PFSK-1 (cell line): ENCODE data around the gene TMEM132D.

Experiments used
- FOXP2 ChIP-seq: optimal IDR thresholded peaks from 2 replicates; pipeline ENCODE3; 2011; ENCODE audit warnings: borderline replicate concordance, control low read depth, inconsistent platforms; ENCODE audit not compliant: insufficient read depth; ENCODE audit errors: extremely low read length, extremely low read depth
- POLR2AphosphoS5 ChIP-seq: IDR thresholded peaks from 2 replicates; pipeline ENCODE4 v1.6.1; 2012; ENCODE audit warnings: low read depth, mild to moderate bottlenecking, control low read depth, low read length, moderate library complexity
- SIN3A ChIP-seq: IDR thresholded peaks from 2 replicates; pipeline ENCODE4 v1.6.1; 2012; ENCODE audit warnings: mild to moderate bottlenecking, low read length, moderate library complexity, borderline replicate concordance; ENCODE audit not compliant: insufficient read depth
- TAF1 ChIP-seq: IDR thresholded peaks from 2 replicates; pipeline ENCODE4 v1.6.1; 2012; ENCODE audit warnings: low read length, control low read depth, borderline replicate concordance; ENCODE audit not compliant: insufficient read depth
- TF ChIP-seq, protein P1 (sequence below), 2 experiments: IDR thresholded peaks; 2 replicates each; pipeline versions ENCODE4 v1.6.1 to v1.8.0; 2011 to 2012; ENCODE audit warnings: low read depth in 2 of 2, low read length in 2 of 2, control low read depth in 1 of 2, inconsistent platforms in 1 of 2, mild to moderate bottlenecking in 1 of 2, moderate library complexity in 1 of 2; ENCODE audit not compliant: insufficient read depth in 1 of 2

The TMEM132D gene

DNA sequence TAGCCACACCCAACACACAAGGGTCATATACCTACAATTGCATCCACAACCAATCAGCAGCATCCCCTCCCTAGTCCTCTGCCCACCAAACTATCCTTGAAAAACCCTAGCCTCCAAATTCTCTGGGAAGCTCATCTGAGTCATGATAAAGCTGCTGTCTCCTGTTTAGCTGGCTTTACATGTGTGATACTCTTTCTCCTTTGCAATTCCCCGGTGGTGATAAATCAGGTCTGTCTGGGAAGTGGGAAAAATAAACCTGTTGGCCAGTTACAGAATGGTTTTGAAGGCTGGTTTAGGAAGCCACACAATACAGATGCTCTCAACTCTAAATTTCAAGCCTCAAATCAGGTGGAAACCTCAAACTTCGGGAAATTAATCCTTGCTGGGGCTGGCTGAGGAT, 41.9 kb downstream of the TMEM132D start:
- TF ChIP-seq TAF1 (no peak), SIN3A (no peak), FOXP2 (no peak), POLR2AphosphoS5 (no peak)
- TF ChIP-seq, protein P1, sequence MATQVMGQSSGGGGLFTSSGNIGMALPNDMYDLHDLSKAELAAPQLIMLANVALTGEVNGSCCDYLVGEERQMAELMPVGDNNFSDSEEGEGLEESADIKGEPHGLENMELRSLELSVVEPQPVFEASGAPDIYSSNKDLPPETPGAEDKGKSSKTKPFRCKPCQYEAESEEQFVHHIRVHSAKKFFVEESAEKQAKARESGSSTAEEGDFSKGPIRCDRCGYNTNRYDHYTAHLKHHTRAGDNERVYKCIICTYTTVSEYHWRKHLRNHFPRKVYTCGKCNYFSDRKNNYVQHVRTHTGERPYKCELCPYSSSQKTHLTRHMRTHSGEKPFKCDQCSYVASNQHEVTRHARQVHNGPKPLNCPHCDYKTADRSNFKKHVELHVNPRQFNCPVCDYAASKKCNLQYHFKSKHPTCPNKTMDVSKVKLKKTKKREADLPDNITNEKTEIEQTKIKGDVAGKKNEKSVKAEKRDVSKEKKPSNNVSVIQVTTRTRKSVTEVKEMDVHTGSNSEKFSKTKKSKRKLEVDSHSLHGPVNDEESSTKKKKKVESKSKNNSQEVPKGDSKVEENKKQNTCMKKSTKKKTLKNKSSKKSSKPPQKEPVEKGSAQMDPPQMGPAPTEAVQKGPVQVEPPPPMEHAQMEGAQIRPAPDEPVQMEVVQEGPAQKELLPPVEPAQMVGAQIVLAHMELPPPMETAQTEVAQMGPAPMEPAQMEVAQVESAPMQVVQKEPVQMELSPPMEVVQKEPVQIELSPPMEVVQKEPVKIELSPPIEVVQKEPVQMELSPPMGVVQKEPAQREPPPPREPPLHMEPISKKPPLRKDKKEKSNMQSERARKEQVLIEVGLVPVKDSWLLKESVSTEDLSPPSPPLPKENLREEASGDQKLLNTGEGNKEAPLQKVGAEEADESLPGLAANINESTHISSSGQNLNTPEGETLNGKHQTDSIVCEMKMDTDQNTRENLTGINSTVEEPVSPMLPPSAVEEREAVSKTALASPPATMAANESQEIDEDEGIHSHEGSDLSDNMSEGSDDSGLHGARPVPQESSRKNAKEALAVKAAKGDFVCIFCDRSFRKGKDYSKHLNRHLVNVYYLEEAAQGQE (IDR thresholded peaks at IDR 0.05; ENCODE audit: insufficient read depth in 1 of 2, low read depth in 2 of 2, low read length in 2 of 2): no peak

DNA sequence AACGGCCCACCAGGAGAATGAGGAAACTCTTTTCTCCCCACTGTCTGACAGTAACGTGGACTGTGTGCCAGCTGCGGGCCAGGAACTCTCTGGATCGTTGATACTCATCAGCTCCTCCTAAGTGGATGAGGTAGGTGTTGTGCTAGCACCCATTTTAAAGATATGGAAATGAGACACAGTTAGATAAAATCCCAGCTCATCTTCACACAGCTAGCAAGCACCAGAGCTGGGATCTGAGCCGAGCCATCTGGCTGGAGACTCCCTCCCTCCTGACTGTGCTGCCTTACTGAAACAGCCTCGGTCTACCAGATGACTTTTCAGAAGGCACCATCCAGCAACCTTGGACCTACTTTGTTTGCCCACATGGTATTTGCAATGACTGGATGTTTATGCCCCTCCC, 49.2 kb downstream of the TMEM132D start:
- TF ChIP-seq, protein P1 (IDR thresholded peaks at IDR 0.05; ENCODE audit: insufficient read depth in 1 of 2, low read depth in 2 of 2, low read length in 2 of 2): no peak
- TF ChIP-seq SIN3A (no peak), POLR2AphosphoS5 (no peak)

DNA sequence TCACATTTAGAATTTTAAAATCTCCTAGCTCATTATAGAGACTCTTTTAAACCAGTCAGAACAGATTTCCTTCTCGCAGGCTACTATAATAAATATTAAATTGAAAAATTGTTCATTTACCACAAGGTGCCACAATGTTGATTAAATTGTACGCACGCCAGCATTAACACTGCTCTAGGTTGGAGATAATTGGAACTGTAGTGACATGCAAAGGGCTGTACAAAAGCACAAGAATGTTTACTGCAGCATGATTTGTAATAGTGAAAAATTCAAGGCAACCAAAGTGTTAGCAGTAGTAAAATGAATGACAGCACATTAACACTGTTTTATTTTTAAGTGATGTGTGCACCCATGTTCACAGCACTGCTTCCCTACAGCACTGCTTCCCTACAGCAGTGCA, 52.5 kb downstream of the TMEM132D start:
- TF ChIP-seq POLR2AphosphoS5: no peak
- TF ChIP-seq, protein P1 (IDR thresholded peaks at IDR 0.05; ENCODE audit: insufficient read depth in 1 of 2, low read depth in 2 of 2, low read length in 2 of 2): no peak
- no peak for TF ChIP-seq SIN3A
- no peak for TF ChIP-seq FOXP2
- no peak for TF ChIP-seq TAF1

DNA sequence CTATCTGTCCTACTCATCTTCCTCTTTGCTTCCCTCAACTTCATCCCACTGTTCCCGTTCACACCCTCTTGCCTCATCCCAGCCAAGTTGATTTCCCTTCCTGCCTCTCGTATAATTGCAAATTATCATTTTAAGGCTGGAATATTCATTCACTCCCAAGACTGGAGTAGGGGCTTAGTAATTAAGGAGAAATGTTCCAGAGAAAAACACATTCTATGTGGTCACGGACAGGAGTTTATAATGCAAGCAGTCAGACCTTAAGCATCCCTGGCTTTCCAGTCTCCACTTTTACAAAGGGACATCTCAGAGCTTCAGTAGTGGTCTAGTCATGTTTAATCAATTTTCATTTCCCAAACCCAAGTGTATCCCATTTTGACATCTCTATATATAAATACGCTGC, 54.9 kb downstream of the TMEM132D start:
- TF ChIP-seq FOXP2 (no peak), POLR2AphosphoS5 (no peak), TAF1 (no peak), SIN3A (no peak)
- TF ChIP-seq, protein P1 (IDR thresholded peaks at IDR 0.05; ENCODE audit: insufficient read depth in 1 of 2, low read depth in 2 of 2, low read length in 2 of 2): no peak

DNA sequence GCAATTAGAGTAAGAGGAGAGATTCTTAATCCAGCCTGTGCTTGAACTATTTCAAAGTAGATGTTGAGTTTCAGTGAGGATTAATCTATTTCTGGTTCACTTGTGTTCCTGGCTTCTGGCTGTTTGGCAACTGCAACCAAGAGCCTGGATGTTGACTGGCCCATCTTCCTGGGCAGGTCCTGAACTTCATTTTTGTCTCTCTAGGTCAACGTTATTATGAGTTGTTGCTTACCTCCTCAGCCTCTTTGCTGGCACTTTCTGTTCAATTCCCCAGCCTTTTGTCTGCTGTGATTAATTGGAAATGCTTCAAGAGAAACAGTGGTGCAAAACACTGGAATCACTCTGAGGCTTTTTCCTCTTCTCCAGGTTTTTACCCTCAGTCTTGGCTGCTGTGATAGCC, 56.8 kb downstream of the TMEM132D start:
- TF ChIP-seq, protein P1 (IDR thresholded peaks at IDR 0.05; ENCODE audit: insufficient read depth in 1 of 2, low read depth in 2 of 2, low read length in 2 of 2): no peak
- no peak for TF ChIP-seq TAF1
